ENCODE measurements around the gene TULP4. TPM values are rescaled to one million over a fixed set of nuclear protein-coding genes. Genes with fewer than 3 reads are reported as not detected.

TULP4 gene
- total RNA-seq (2014; rRNA removed; shearing (Covaris generic)) = 31.1 and 39.5 TPM in 2 replicates

- DNase-seq (ENCODE audit: low spot score) = no peak
Measured at GRCh38 chr6:158312165-158312564, at the start of gene TULP4. Gene TULP4, plus strand, starts transcription at chr6:158312465. Its CDS starts 1,552 bp downstream, at chr6:158314017.

- DNase-seq (ENCODE audit: low spot score) = no peak
Measured at GRCh38 chr6:158262755-158263154, 49.5 kb upstream of the TULP4 start.

GRCh38 chr6:158264180-158264579 is 48.1 kb upstream of the TULP4 start:
- no peak for DNase-seq (ENCODE audit: low spot score)

- no peak for DNase-seq (ENCODE audit: low spot score)
Measured at GRCh38 chr6:158266131-158266530, 46.1 kb upstream of the TULP4 start.

- DNase-seq (ENCODE audit: low spot score) = no peak
Measured at GRCh38 chr6:158268361-158269147, 43.7 kb upstream of the TULP4 start.

GRCh38 chr6:158269657-158270056 is 42.6 kb upstream of the TULP4 start:
- DNase-seq (ENCODE audit: low spot score) = no peak

GRCh38 chr6:158270389-158271127 is 41.7 kb upstream of the TULP4 start:
- DNase-seq (ENCODE audit: low spot score) = no peak

GRCh38 chr6:158272324-158272723 is 39.9 kb upstream of the TULP4 start:
- no peak for DNase-seq (ENCODE audit: low spot score)

- DNase-seq (ENCODE audit: low spot score) = no peak
Measured at GRCh38 chr6:158278004-158278403, 34.3 kb upstream of the TULP4 start.

- DNase-seq (ENCODE audit: low spot score) = no peak
Measured at GRCh38 chr6:158279615-158280014, 32.6 kb upstream of the TULP4 start.

GRCh38 chr6:158283304-158283980 is 28.8 kb upstream of the TULP4 start:
- no peak for DNase-seq (ENCODE audit: low spot score)

- DNase-seq (ENCODE audit: low spot score) = no peak
Measured at GRCh38 chr6:158284007-158284875, 28.0 kb upstream of the TULP4 start.

GRCh38 chr6:158284876-158285655 is 27.2 kb upstream of the TULP4 start:
- DNase-seq (ENCODE audit: low spot score) = no peak

- no peak for DNase-seq (ENCODE audit: low spot score)
Measured at GRCh38 chr6:158285656-158286021, 26.6 kb upstream of the TULP4 start.

- DNase-seq (ENCODE audit: low spot score) = no peak
Measured at GRCh38 chr6:158286413-158286812, 25.9 kb upstream of the TULP4 start.

GRCh38 chr6:158287047-158287446 is 25.2 kb upstream of the TULP4 start:
- peak; percentile 5 for DNase-seq (ENCODE audit: low spot score)

GRCh38 chr6:158290040-158290439 is 22.2 kb upstream of the TULP4 start:
- no peak for DNase-seq (ENCODE audit: low spot score)

- DNase-seq (ENCODE audit: low spot score) = no peak
Measured at GRCh38 chr6:158290659-158291058, 21.6 kb upstream of the TULP4 start.

GRCh38 chr6:158292016-158292415 is 20.2 kb upstream of the TULP4 start:
- DNase-seq (ENCODE audit: low spot score) = no peak

- no peak for DNase-seq (ENCODE audit: low spot score)
Measured at GRCh38 chr6:158293122-158293521, 19.1 kb upstream of the TULP4 start.

Data from HT-29 (cell line).